ENCODE data around the gene BST2. TPM values are rescaled to one million over a fixed set of nuclear protein-coding genes. Genes with fewer than 3 reads are reported as not detected.

Gene BST2
- total RNA-seq, 1 donor from 2014 or later: not detected

- peak overlapping the region; percentile 89 for H3K4me3 Mint-ChIP-seq
- no peaks in the 10 kb centered on the region for H3K36me3 Mint-ChIP-seq (ENCODE audit: low read depth)
- peaks cover 24% of the 10 kb centered on the region for H3K4me1 Mint-ChIP-seq
- TF ChIP-seq CTCF (conservative IDR thresholded peaks at IDR 0.05): no peak
- H3K9me3 Mint-ChIP-seq: no peaks in the 10 kb centered on the region
- H3K27ac Mint-ChIP-seq (ENCODE audit: unreplicated experiment): no peak overlapping the region
- peaks cover 28% of the 10 kb centered on the region for H3K27me3 Mint-ChIP-seq (ENCODE audit: low read depth)
- no peak for DNase-seq (ENCODE audit: low read depth, low spot score)
These were observed 13.3 kb upstream of the BST2 start for GRCh38 chr19:17418710-17419109.

DNA sequence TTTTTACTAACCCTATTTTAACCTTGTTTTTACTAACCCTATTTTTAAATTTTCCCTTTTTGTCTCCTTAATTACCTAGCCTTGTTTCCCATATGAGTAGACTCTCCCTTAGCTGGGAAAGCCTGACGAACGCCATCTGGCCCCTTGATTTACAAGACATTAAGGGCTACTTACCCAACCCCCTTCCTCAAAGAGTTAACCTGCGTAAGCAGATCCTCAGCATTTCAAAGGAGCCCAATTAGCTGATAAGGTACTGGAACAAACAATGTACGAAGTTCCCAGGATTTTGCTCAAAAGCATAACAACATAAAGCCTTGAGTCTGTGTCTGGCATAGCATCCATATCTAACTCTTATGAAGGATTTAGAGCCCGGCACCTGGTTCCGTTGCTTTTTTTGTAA, 9.7 kb upstream of the BST2 start:
- Mint-ChIP-seq H3K4me3 (no peak overlapping the region), H3K36me3 (ENCODE audit: low read depth) (no peaks in the 10 kb centered on the region), H3K27me3 (ENCODE audit: low read depth) (peaks cover 36% of the 10 kb centered on the region), H3K9me3 (no peaks in the 10 kb centered on the region), H3K27ac (ENCODE audit: unreplicated experiment) (no peak overlapping the region), H3K4me1 (peaks cover 28% of the 10 kb centered on the region)
- DNase-seq (ENCODE audit: low read depth, low spot score): no peak
- TF ChIP-seq CTCF (conservative IDR thresholded peaks at IDR 0.05): no peak

GRCh38 chr19:17414097-17414496, 8.7 kb upstream of the BST2 start:
- Mint-ChIP-seq H3K27ac (ENCODE audit: unreplicated experiment) (no peak overlapping the region), H3K36me3 (ENCODE audit: low read depth) (no peaks in the 10 kb centered on the region), H3K27me3 (ENCODE audit: low read depth) (peaks cover 32% of the 10 kb centered on the region), H3K4me3 (no peak overlapping the region), H3K9me3 (no peaks in the 10 kb centered on the region), H3K4me1 (peaks cover 21% of the 10 kb centered on the region)
- TF ChIP-seq CTCF (conservative IDR thresholded peaks at IDR 0.05): no peak
- DNase-seq (ENCODE audit: low read depth, low spot score): no peak

GRCh38 chr19:17411801-17412200, 6.4 kb upstream of the BST2 start:
- Mint-ChIP-seq H3K36me3 (ENCODE audit: low read depth) (no peaks in the 10 kb centered on the region), H3K27me3 (ENCODE audit: low read depth) (peaks cover 26% of the 10 kb centered on the region), H3K9me3 (no peaks in the 10 kb centered on the region), H3K27ac (ENCODE audit: unreplicated experiment) (no peak overlapping the region), H3K4me1 (peaks cover 28% of the 10 kb centered on the region), H3K4me3 (no peak overlapping the region)
- no peak for DNase-seq (ENCODE audit: low read depth, low spot score)
- no peak for TF ChIP-seq CTCF (conservative IDR thresholded peaks at IDR 0.05)

GRCh38 chr19:17409990-17410389, 4.6 kb upstream of the BST2 start:
- Mint-ChIP-seq H3K36me3 (ENCODE audit: low read depth) (no peaks in the 10 kb centered on the region), H3K9me3 (no peaks in the 10 kb centered on the region), H3K27me3 (ENCODE audit: low read depth) (peaks cover 13% of the 10 kb centered on the region), H3K4me3 (no peak overlapping the region), H3K4me1 (peaks cover 27% of the 10 kb centered on the region), H3K27ac (ENCODE audit: unreplicated experiment) (no peak overlapping the region)
- no peak for DNase-seq (ENCODE audit: low read depth, low spot score)
- TF ChIP-seq CTCF (conservative IDR thresholded peaks at IDR 0.05): no peak

- DNase-seq (ENCODE audit: low read depth, low spot score): no peak
- no peak overlapping the region for H3K27ac Mint-ChIP-seq (ENCODE audit: unreplicated experiment)
- no peaks in the 10 kb centered on the region for H3K36me3 Mint-ChIP-seq (ENCODE audit: low read depth)
- H3K9me3 Mint-ChIP-seq: no peaks in the 10 kb centered on the region
- no peaks in the 10 kb centered on the region for H3K27me3 Mint-ChIP-seq (ENCODE audit: low read depth)
- no peak for TF ChIP-seq CTCF (conservative IDR thresholded peaks at IDR 0.05)
- peaks cover 26% of the 10 kb centered on the region for H3K4me1 Mint-ChIP-seq
- peak overlapping the region; percentile 4 for H3K4me3 Mint-ChIP-seq
These were observed 1.4 kb upstream of the BST2 start for GRCh38 chr19:17406887-17407196.
